HG03342 (cell line): ENCODE data around the gene MRNIP.
A peak's percentile ranks its signal among the peaks of the same experiment; 100 is the strongest.
"Not testable (repeated sequence)": the region's sequence is repeated elsewhere in the genome, so short reads cannot be mapped to it uniquely, and the experiment has no call there.

Source experiments
- ATAC-seq: cut with Tn5 transposase; IDR thresholded peaks from one replicate; pipeline ENCODE4 v1.9.1; 2021; ENCODE audit warnings: mild to moderate bottlenecking, moderate library complexity; ENCODE audit not compliant: unreplicated experiment

Gene MRNIP

GRCh38 chr5:179872055-179872827 lies 13.6 kb upstream of the MRNIP start:
- no peak for ATAC-seq

GRCh38 chr5:179871533-179871932 lies 12.9 kb upstream of the MRNIP start:
- not testable (repeated sequence) for ATAC-seq

GRCh38 chr5:179870952-179871351 lies 12.3 kb upstream of the MRNIP start:
- no peak for ATAC-seq

- no peak for ATAC-seq
Measured at GRCh38 chr5:179870403-179870903, 11.8 kb upstream of the MRNIP start.

GRCh38 chr5:179869641-179870402 lies 11.2 kb upstream of the MRNIP start:
- ATAC-seq, result no peak

GRCh38 chr5:179869101-179869500 lies 10.5 kb upstream of the MRNIP start:
- no peak for ATAC-seq

- ATAC-seq, result no peak
Measured at GRCh38 chr5:179868541-179868940, 9.9 kb upstream of the MRNIP start.

GRCh38 chr5:179867476-179867875 lies 8.9 kb upstream of the MRNIP start:
- ATAC-seq, result no peak

- ATAC-seq, result no peak
Measured at GRCh38 chr5:179867079-179867465, 8.5 kb upstream of the MRNIP start.

GRCh38 chr5:179866241-179867078 lies 7.8 kb upstream of the MRNIP start:
- ATAC-seq, result no peak

- no peak for ATAC-seq
Measured at GRCh38 chr5:179865491-179866240, 7.0 kb upstream of the MRNIP start.

- no peak for ATAC-seq
Measured at GRCh38 chr5:179864686-179865085, 6.1 kb upstream of the MRNIP start.

GRCh38 chr5:179863449-179864085 lies 5.0 kb upstream of the MRNIP start:
- ATAC-seq, result no peak

GRCh38 chr5:179862891-179863290 lies 4.3 kb upstream of the MRNIP start:
- no peak for ATAC-seq

- ATAC-seq, result no peak
Measured at GRCh38 chr5:179862296-179862695, 3.7 kb upstream of the MRNIP start.

GRCh38 chr5:179860301-179860700 lies 1.7 kb upstream of the MRNIP start:
- no peak for ATAC-seq

- peak; percentile 51 for ATAC-seq
Measured at GRCh38 chr5:179858241-179858585, 404 bp downstream of the MRNIP start.

- ATAC-seq, result no peak
Measured at GRCh38 chr5:179854356-179854755, 4.3 kb downstream of the MRNIP start.

- ATAC-seq, result peak; percentile 84
Measured at GRCh38 chr5:179852993-179853547, 5.5 kb downstream of the MRNIP start.

- ATAC-seq, result no peak
Measured at GRCh38 chr5:179841621-179842020, 17.0 kb downstream of the MRNIP start.
